HG02623 (cell line): Measurements from ENCODE around the gene MTERF2.

Source experiments
- ATAC-seq: cut with Tn5 transposase; IDR thresholded peaks from one replicate; pipeline ENCODE4 v1.9.1; 2021; ENCODE audit warnings: moderate library complexity; ENCODE audit not compliant: unreplicated experiment

MTERF2 gene

GRCh38 chr12:106954462-106955376 lies 32.2 kb downstream of the MTERF2 start:
- ATAC-seq: peak; percentile 2

- ATAC-seq: no peak
These were observed 33.3 kb downstream of the MTERF2 start for GRCh38 chr12:106953352-106954250.

GRCh38 chr12:106950591-106950990 lies 36.4 kb downstream of the MTERF2 start:
- no peak for ATAC-seq

GRCh38 chr12:106947461-106947860 lies 39.5 kb downstream of the MTERF2 start:
- no peak for ATAC-seq

- ATAC-seq: no peak
These were observed 41.6 kb downstream of the MTERF2 start for GRCh38 chr12:106945261-106945851.

GRCh38 chr12:106942775-106943174 lies 44.2 kb downstream of the MTERF2 start:
- no peak for ATAC-seq

- ATAC-seq: no peak
These were observed 45.3 kb downstream of the MTERF2 start for GRCh38 chr12:106941481-106942156.

GRCh38 chr12:106934277-106934676 lies 52.7 kb downstream of the MTERF2 start:
- no peak for ATAC-seq
